Measurements from ENCODE around the gene TLCD3A. TPM values are rescaled to one million over a fixed set of nuclear protein-coding genes. Genes with fewer than 3 reads are reported as not detected.
A peak's percentile ranks its signal among the peaks of the same experiment; 100 is the strongest.
"Not testable (repeated sequence)": the region's sequence is repeated elsewhere in the genome, so short reads cannot be mapped to it uniquely, and the experiment has no call there.

TLCD3A gene
- total RNA-seq, 2 experiments from 2014 or later: 2.7 to 3.0 TPM

GRCh38 chr17:752620-753219, 20.3 kb downstream of the TLCD3A start:
- Mint-ChIP-seq H3K27ac (peak overlapping the region; percentile 88), H3K4me1 (ENCODE audit: low read depth) (peaks cover 30% of the 10 kb centered on the region), H3K9me3 (peaks cover 8% of the 10 kb centered on the region), H3K36me3 (ENCODE audit: low read depth) (peaks cover 32% of the 10 kb centered on the region), H3K27me3 (ENCODE audit: low read depth) (no peaks in the 10 kb centered on the region), H3K4me3 (peak overlapping the region; percentile 93)
- intact Hi-C loops (cut with micrococcal nuclease): loop anchor here (1.0 kb wide), 2 partner anchors 30 to 38 kb away; partner anchors contain the start of genes GLOD4, MRM3 and VPS53
- CTCF ChIA-PET: interaction anchor here (0.7 to 1.3 kb wide), 4 partner anchors 9 to 36 kb away, joined by 3 to 6 read pairs (median 3); no protein-coding TSS in a partner anchor
- DNase-seq: peak; percentile 27

DNA sequence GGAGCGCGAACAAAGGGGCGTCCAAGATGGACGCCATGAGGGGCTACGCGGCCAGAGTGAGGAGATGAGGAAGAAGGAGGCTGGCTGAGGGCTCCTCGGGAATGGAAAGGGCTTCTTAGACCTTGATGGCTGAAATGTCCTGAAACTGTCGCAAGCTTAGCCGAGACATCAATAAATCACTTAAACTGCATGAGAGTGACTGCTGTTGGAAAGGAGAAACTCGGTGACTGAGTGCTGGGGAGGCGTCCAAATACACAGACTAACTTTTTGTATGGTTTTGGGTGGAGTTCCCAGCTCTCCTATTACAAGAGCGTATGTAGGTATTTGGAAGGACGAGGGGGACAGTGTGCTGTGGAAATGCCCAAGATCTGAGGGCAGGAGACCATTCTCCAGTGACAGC, 21.0 kb downstream of the TLCD3A start:
- no peaks in the 10 kb centered on the region for H3K27me3 Mint-ChIP-seq (ENCODE audit: low read depth)
- peaks cover 26% of the 10 kb centered on the region for H3K4me1 Mint-ChIP-seq (ENCODE audit: low read depth)
- peak overlapping the region; percentile 53 for H3K4me3 Mint-ChIP-seq
- CTCF ChIA-PET: interaction anchor here (0.8 to 1.3 kb wide), 2 partner anchors 8 to 37 kb away, joined by 3 to 6 read pairs; no protein-coding TSS in a partner anchor
- peaks cover 26% of the 10 kb centered on the region for H3K36me3 Mint-ChIP-seq (ENCODE audit: low read depth)
- intact Hi-C loops (cut with micrococcal nuclease): no loop called here
- DNase-seq: no peak
- H3K27ac Mint-ChIP-seq: no peak overlapping the region
- peaks cover 8% of the 10 kb centered on the region for H3K9me3 Mint-ChIP-seq

DNA sequence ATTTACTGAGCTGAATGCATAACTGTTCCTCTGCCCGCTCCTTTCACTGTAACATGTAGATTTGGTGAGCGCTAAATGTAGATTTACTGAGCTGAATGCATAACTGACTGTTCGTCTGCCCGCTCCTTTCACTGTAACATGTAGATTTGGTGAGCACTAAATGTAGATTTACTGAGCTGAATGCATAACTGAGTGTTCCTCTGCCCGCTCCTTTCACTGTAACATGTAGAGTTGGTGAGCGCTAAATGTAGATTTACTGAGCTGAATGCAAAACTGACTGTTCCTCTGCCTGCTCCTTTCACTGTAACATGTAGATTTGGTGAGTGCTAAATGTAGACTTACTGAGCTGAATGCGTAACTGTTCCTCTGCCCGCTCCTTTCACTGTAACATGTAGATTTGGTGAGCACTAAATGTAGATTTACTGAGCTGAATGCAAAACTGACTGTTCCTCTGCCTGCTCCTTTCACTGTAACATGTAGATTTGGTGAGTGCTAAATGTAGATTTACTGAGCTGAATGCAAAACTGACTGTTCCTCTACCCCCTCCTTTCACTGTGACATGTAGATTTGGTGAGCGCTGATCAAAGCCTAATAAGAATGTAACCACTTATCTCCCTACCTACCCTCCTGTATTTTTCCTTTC, 23.0 kb downstream of the TLCD3A start:
- DNase-seq; H3K27ac Mint-ChIP-seq; H3K9me3 Mint-ChIP-seq; H3K27me3 Mint-ChIP-seq (ENCODE audit: low read depth); intact Hi-C loops (cut with micrococcal nuclease); H3K4me3 Mint-ChIP-seq: not testable (repeated sequence)
- CTCF ChIA-PET: interaction anchor here (0.9 to 1.2 kb wide), 2 partner anchors 26 to 56 kb away, joined by 3 to 9 read pairs; partner anchors contain the start of genes GLOD4 and MRM3
- Mint-ChIP-seq H3K4me1 (ENCODE audit: low read depth) (peaks cover 11% of the 10 kb centered on the region), H3K36me3 (ENCODE audit: low read depth) (peaks cover 15% of the 10 kb centered on the region)

GRCh38 chr17:756010-756567, 23.7 kb downstream of the TLCD3A start:
- intact Hi-C loops (cut with micrococcal nuclease); H3K4me3 Mint-ChIP-seq; H3K27ac Mint-ChIP-seq; H3K9me3 Mint-ChIP-seq; H3K4me1 Mint-ChIP-seq (ENCODE audit: low read depth); DNase-seq; H3K27me3 Mint-ChIP-seq (ENCODE audit: low read depth): not testable (repeated sequence)
- peaks cover 16% of the 10 kb centered on the region for H3K36me3 Mint-ChIP-seq (ENCODE audit: low read depth)
- CTCF ChIA-PET: interaction anchor here (1.2 kb wide), 1 partner anchor 56 kb away, joined by 9 read pairs; no protein-coding TSS in a partner anchor

DNA sequence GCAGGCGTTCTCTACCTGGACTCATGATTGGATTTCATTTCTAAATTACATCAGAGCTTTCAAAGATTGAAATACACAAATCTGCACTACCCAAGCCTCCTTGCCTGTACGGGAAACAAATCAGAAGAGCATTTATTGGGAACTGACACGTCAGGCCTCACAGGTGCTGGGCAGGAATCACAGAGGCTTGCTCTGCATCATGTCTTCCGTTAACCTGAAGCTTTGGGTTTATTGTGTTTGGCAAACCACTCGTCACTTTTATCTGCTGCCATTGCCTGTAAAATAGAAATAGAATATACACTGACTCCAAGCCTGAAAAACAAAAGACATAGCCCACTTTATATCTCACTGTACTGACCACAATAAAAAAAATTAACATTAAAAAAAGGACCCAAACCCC, 27.6 kb downstream of the TLCD3A start:
- Mint-ChIP-seq H3K9me3 (peaks cover 5% of the 10 kb centered on the region), H3K4me3 (no peak overlapping the region), H3K27me3 (ENCODE audit: low read depth) (no peaks in the 10 kb centered on the region), H3K27ac (no peak overlapping the region), H3K4me1 (ENCODE audit: low read depth) (no peaks in the 10 kb centered on the region), H3K36me3 (ENCODE audit: low read depth) (peaks cover 19% of the 10 kb centered on the region)
- intact Hi-C loops (cut with micrococcal nuclease): no loop called here
- no peak for DNase-seq
- CTCF ChIA-PET: interaction anchor here (0.6 kb wide), 1 partner anchor 337 kb away, joined by 3 read pairs; no protein-coding TSS in a partner anchor

DNA sequence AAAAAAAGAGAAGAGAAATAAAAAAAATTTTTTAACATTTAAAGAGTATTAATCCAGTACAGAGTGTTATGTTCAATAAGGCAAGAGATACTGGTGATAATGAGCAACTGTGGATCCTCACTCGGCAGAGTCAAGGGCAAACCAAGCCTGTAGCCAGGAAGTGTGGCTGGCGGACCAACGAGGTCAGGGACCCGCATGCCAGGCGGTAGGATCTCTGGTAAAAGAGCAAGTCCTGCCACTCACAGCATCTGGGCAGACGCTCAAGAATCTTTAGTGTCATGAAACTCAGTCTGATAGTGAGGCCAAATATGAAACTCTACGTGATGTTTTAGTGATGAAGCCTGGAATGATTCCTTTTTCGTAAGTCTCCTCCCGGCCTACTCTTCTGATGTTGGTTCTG, 28.0 kb downstream of the TLCD3A start:
- Mint-ChIP-seq H3K4me1 (ENCODE audit: low read depth) (no peaks in the 10 kb centered on the region), H3K27me3 (ENCODE audit: low read depth) (no peaks in the 10 kb centered on the region), H3K36me3 (ENCODE audit: low read depth) (peaks cover 21% of the 10 kb centered on the region), H3K4me3 (no peak overlapping the region), H3K27ac (no peak overlapping the region), H3K9me3 (peaks cover 5% of the 10 kb centered on the region)
- CTCF ChIA-PET: no interaction called here
- intact Hi-C loops (cut with micrococcal nuclease): no loop called here
- no peak for DNase-seq

GRCh38 chr17:767076-767475, 34.7 kb downstream of the TLCD3A start:
- intact Hi-C loops (cut with micrococcal nuclease): no loop called here
- Mint-ChIP-seq H3K27ac (no peak overlapping the region), H3K4me3 (no peak overlapping the region)

GRCh38 chr17:773016-773415, 40.6 kb downstream of the TLCD3A start:
- DNase-seq: no peak
- intact Hi-C loops (cut with micrococcal nuclease): no loop called here
- CTCF ChIA-PET: interaction anchor here (1.1 to 1.5 kb wide), 2 partner anchors 22 to 192 kb away, joined by 3 read pairs; no protein-coding TSS in a partner anchor
- Mint-ChIP-seq H3K27ac (no peak overlapping the region), H3K4me3 (no peak overlapping the region), H3K4me1 (ENCODE audit: low read depth) (peaks cover 15% of the 10 kb centered on the region), H3K9me3 (no peaks in the 10 kb centered on the region), H3K27me3 (ENCODE audit: low read depth) (no peaks in the 10 kb centered on the region), H3K36me3 (ENCODE audit: low read depth) (peaks cover 51% of the 10 kb centered on the region)

More at GRCh38 chr17:767076-767475, 34.7 kb downstream of the TLCD3A start:
- Mint-ChIP-seq H3K4me1 (ENCODE audit: low read depth) (no peaks in the 10 kb centered on the region), H3K27me3 (ENCODE audit: low read depth) (no peaks in the 10 kb centered on the region), H3K36me3 (ENCODE audit: low read depth) (peaks cover 32% of the 10 kb centered on the region), H3K9me3 (no peaks in the 10 kb centered on the region)
- CTCF ChIA-PET: interaction anchor here (0.7 kb wide), 1 partner anchor 372 kb away, joined by 3 read pairs; no protein-coding TSS in a partner anchor
- DNase-seq: no peak

GRCh38 chr17:773467-774312, 41.3 kb downstream of the TLCD3A start:
- Mint-ChIP-seq H3K9me3 (no peaks in the 10 kb centered on the region), H3K27ac (peak overlapping the region; percentile 34), H3K27me3 (ENCODE audit: low read depth) (no peaks in the 10 kb centered on the region), H3K4me3 (no peak overlapping the region), H3K36me3 (ENCODE audit: low read depth) (peaks cover 56% of the 10 kb centered on the region), H3K4me1 (ENCODE audit: low read depth) (peaks cover 15% of the 10 kb centered on the region)
- intact Hi-C loops (cut with micrococcal nuclease): no loop called here
- no peak for DNase-seq
- CTCF ChIA-PET: interaction anchor here (1.1 to 1.5 kb wide), 2 partner anchors 23 to 191 kb away, joined by 3 read pairs; no protein-coding TSS in a partner anchor

GRCh38 chr17:774313-774584, 41.9 kb downstream of the TLCD3A start:
- Mint-ChIP-seq H3K4me1 (ENCODE audit: low read depth) (peaks cover 15% of the 10 kb centered on the region), H3K27ac (no peak overlapping the region), H3K36me3 (ENCODE audit: low read depth) (peaks cover 53% of the 10 kb centered on the region), H3K9me3 (no peaks in the 10 kb centered on the region), H3K27me3 (ENCODE audit: low read depth) (no peaks in the 10 kb centered on the region), H3K4me3 (no peak overlapping the region)
- CTCF ChIA-PET: interaction anchor here (1.5 kb wide), 1 partner anchor 23 kb away, joined by 3 read pairs; no protein-coding TSS in a partner anchor
- intact Hi-C loops (cut with micrococcal nuclease): no loop called here
- DNase-seq: no peak

DNA sequence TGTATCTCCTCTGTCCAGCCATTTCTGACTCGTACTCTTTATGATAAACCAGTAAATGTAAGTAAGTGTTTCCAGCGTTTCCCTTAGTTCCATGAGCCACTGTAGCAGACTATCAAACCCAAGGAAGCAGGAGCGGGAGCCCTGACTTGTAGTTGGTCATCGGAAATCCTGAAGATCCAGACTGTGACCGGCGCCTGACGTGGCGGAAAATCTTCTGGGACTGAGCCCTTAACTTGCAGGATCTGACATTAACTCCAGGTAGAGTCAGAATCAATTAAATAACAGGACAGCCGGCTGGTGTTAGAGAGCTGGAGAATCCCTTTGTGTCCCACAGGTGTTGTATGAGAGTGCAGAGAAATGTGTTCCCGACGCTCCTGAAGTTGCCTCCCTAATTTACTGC, 45.7 kb downstream of the TLCD3A start:
- H3K4me1 Mint-ChIP-seq (ENCODE audit: low read depth): peaks cover 27% of the 10 kb centered on the region
- no peaks in the 10 kb centered on the region for H3K27me3 Mint-ChIP-seq (ENCODE audit: low read depth)
- H3K36me3 Mint-ChIP-seq (ENCODE audit: low read depth): peaks cover 42% of the 10 kb centered on the region
- no peaks in the 10 kb centered on the region for H3K9me3 Mint-ChIP-seq
- CTCF ChIA-PET: no interaction called here
- no peak for DNase-seq
- no peak overlapping the region for H3K4me3 Mint-ChIP-seq
- intact Hi-C loops (cut with micrococcal nuclease): no loop called here
- H3K27ac Mint-ChIP-seq: peak overlapping the region; percentile 21
